ENCODE data around the gene GAL.

GAL gene

GRCh38 chr11:68665436-68665835 is 18.9 kb upstream of the GAL start:
- no peaks in the 10 kb centered on the region for H3K4me1 ChIP-seq (ENCODE audit: control insufficient read depth in 2 of 2, insufficient read depth in 1 of 2, low read depth in 1 of 2, low read length in 2 of 2)
- no CpG with 5 or more reads among the region's 16 CpGs for WGBS, 2 donors (ENCODE audit: extremely low coverage in 2 of 2, insufficient read length in 2 of 2, insufficient replicate concordance in 1 of 2)
- no peak for DNase-seq (ENCODE audit: low spot score)
- no peak overlapping the region for H3K18ac ChIP-seq (ENCODE audit: low read length)
- no peak overlapping the region for H2BK12ac ChIP-seq (ENCODE audit: low read length)
- no peak overlapping the region for H2AFZ ChIP-seq (ENCODE audit: low read length)
- peaks cover 0 to 3% (median 0%) of the 10 kb centered on the region in 3 experiments for H3K27me3 ChIP-seq (ENCODE audit: control insufficient read depth in 3 of 3, insufficient read depth in 3 of 3, low read depth in 1 of 3, low read length in 3 of 3)
- peaks cover 0 to 2% of the 10 kb centered on the region in 2 donors for H3K9me3 ChIP-seq (replicated peaks in 1 of 2; ENCODE audit: control insufficient read depth in 2 of 2, insufficient read depth in 1 of 2, low read depth in 1 of 2, low read length in 2 of 2)
- no peak overlapping the region for H4K8ac ChIP-seq (ENCODE audit: low read depth, low read length)
- no peak overlapping the region for H4K91ac ChIP-seq (ENCODE audit: low read depth, low read length, poor library complexity)
- H3K79me1 ChIP-seq (ENCODE audit: low read depth, low read length): no peaks in the 10 kb centered on the region
- H3K4me3 ChIP-seq (ENCODE audit: low read length in 2 of 2): no peak overlapping the region
- no peak overlapping the region for H2BK120ac ChIP-seq (ENCODE audit: low read depth, low read length)
- H3K14ac ChIP-seq (ENCODE audit: low read length): no peak overlapping the region
- no peak overlapping the region for H3K9ac ChIP-seq (ENCODE audit: low read depth, low read length, poor library complexity)
- H3K23ac ChIP-seq (ENCODE audit: low read depth, low read length, poor library complexity): no peak overlapping the region
- no peak overlapping the region for H3K4me2 ChIP-seq (ENCODE audit: insufficient read depth, low read length, poor library complexity, severe bottlenecking)
- no peak overlapping the region for H3K4ac ChIP-seq (ENCODE audit: low read length)
- H2BK15ac ChIP-seq (ENCODE audit: low read length): no peak overlapping the region
- H2AK5ac ChIP-seq (ENCODE audit: low read depth, low read length): no peak overlapping the region
- H3K27ac ChIP-seq (replicated peaks; ENCODE audit: low read length): no peak overlapping the region
- H3K36me3 ChIP-seq (replicated peaks in 1 of 2; ENCODE audit: control insufficient read depth in 2 of 2, insufficient read depth in 2 of 2, low read length in 2 of 2): no peaks in the 10 kb centered on the region
- H2BK5ac ChIP-seq (ENCODE audit: low read length): no peak overlapping the region

- no peak overlapping the region for H3K27ac ChIP-seq (replicated peaks; ENCODE audit: low read length)
- no peak overlapping the region for H2BK120ac ChIP-seq (ENCODE audit: low read depth, low read length)
- no peak overlapping the region for H2AFZ ChIP-seq (ENCODE audit: low read length)
- no peaks in the 10 kb centered on the region for H3K4me1 ChIP-seq (ENCODE audit: control insufficient read depth in 2 of 2, insufficient read depth in 1 of 2, low read depth in 1 of 2, low read length in 2 of 2)
- no peak overlapping the region for H3K18ac ChIP-seq (ENCODE audit: low read length)
- H3K9me3 ChIP-seq (replicated peaks in 1 of 2; ENCODE audit: control insufficient read depth in 2 of 2, insufficient read depth in 1 of 2, low read depth in 1 of 2, low read length in 2 of 2): peaks cover 0 to 2% of the 10 kb centered on the region in 2 donors
- no peaks in the 10 kb centered on the region for H3K36me3 ChIP-seq (replicated peaks in 1 of 2; ENCODE audit: control insufficient read depth in 2 of 2, insufficient read depth in 2 of 2, low read length in 2 of 2)
- no peak overlapping the region for H3K4me3 ChIP-seq (ENCODE audit: low read length in 2 of 2)
- no peak overlapping the region for H2BK15ac ChIP-seq (ENCODE audit: low read length)
- no peaks in the 10 kb centered on the region for H3K27me3 ChIP-seq (ENCODE audit: control insufficient read depth in 3 of 3, insufficient read depth in 3 of 3, low read depth in 1 of 3, low read length in 3 of 3)
- H4K91ac ChIP-seq (ENCODE audit: low read depth, low read length, poor library complexity): no peak overlapping the region
- H3K4ac ChIP-seq (ENCODE audit: low read length): no peak overlapping the region
- no peak overlapping the region for H2BK12ac ChIP-seq (ENCODE audit: low read length)
- no peak for DNase-seq (ENCODE audit: low spot score)
- no peak overlapping the region for H4K8ac ChIP-seq (ENCODE audit: low read depth, low read length)
- no peak overlapping the region for H3K4me2 ChIP-seq (ENCODE audit: insufficient read depth, low read length, poor library complexity, severe bottlenecking)
- H3K79me1 ChIP-seq (ENCODE audit: low read depth, low read length): no peaks in the 10 kb centered on the region
- H3K23ac ChIP-seq (ENCODE audit: low read depth, low read length, poor library complexity): no peak overlapping the region
- WGBS, 2 donors (ENCODE audit: extremely low coverage in 2 of 2, insufficient read length in 2 of 2, insufficient replicate concordance in 1 of 2): no CpG with 5 or more reads among the region's 15 CpGs
- no peak overlapping the region for H3K9ac ChIP-seq (ENCODE audit: low read depth, low read length, poor library complexity)
- H2AK5ac ChIP-seq (ENCODE audit: low read depth, low read length): no peak overlapping the region
- no peak overlapping the region for H3K14ac ChIP-seq (ENCODE audit: low read length)
- H2BK5ac ChIP-seq (ENCODE audit: low read length): no peak overlapping the region
These were observed 17.5 kb upstream of the GAL start for GRCh38 chr11:68666849-68667248.

DNA sequence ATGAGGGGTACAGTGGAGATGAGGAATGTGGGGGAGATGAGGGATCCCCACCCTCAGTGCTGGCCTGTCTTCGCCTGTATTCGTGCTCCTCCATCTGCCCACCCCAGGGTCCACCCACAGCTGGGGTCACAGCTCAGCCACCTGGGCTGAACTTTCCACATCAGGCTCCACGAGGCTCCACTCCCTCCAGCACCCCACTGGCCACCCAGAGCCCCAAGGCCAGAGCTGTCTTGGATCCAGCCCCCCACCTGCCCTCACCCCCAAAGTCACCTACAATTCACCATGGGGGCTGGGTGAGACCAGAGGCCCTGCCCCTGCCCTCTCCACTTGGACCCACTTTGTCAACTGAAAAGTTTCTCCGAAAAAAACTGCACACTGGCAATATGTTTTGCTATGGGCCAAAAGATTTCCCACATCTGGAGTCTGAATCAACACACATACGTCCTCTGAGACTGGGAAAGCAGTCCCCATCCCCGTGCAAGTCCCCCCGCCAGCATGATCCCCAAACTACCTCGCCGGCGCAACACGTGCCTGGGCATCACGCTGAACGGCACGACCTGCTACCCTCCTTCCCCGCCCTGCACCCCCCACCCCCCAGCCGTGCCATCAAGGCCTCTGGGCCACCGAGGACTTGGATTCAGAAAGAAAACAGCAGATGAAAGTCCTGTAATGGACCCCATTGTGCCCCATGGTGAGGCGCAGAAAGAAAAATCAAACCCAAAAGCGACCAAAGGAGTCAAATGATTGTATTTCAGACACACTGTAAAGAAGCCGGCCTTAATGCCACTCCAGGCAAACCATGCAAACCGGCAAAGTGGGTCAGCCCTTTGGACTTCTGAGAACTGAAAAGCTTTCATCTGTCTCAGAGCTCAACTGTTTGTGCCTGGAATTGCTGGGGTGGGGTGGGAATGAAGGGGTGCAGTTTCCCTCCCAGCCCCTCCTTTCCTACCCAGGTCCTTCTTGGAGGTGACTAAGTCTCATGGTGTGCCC is 16.5 kb upstream of the GAL start:
- H2BK12ac ChIP-seq (ENCODE audit: low read length): peak overlapping the region; percentile 58
- H2AFZ ChIP-seq (ENCODE audit: low read length): no peak overlapping the region
- H3K14ac ChIP-seq (ENCODE audit: low read length): peak overlapping the region; percentile 63
- H2BK15ac ChIP-seq (ENCODE audit: low read length): no peak overlapping the region
- H3K27ac ChIP-seq (replicated peaks; ENCODE audit: low read length): no peak overlapping the region
- no peaks in the 10 kb centered on the region for H3K9me3 ChIP-seq (replicated peaks in 1 of 2; ENCODE audit: control insufficient read depth in 2 of 2, insufficient read depth in 1 of 2, low read depth in 1 of 2, low read length in 2 of 2)
- H4K91ac ChIP-seq (ENCODE audit: low read depth, low read length, poor library complexity): no peak overlapping the region
- H3K4me2 ChIP-seq (ENCODE audit: insufficient read depth, low read length, poor library complexity, severe bottlenecking): no peak overlapping the region
- H3K4ac ChIP-seq (ENCODE audit: low read length): no peak overlapping the region
- WGBS, 2 donors (ENCODE audit: extremely low coverage in 2 of 2, insufficient read length in 2 of 2, insufficient replicate concordance in 1 of 2): no CpG with 5 or more reads among the region's 21 CpGs
- peak overlapping the region; percentile 17 for H3K18ac ChIP-seq (ENCODE audit: low read length)
- no peak overlapping the region for H2BK120ac ChIP-seq (ENCODE audit: low read depth, low read length)
- no peak for DNase-seq (ENCODE audit: low spot score)
- H3K9ac ChIP-seq (ENCODE audit: low read depth, low read length, poor library complexity): no peak overlapping the region
- H3K36me3 ChIP-seq (replicated peaks in 1 of 2; ENCODE audit: control insufficient read depth in 2 of 2, insufficient read depth in 2 of 2, low read length in 2 of 2): no peaks in the 10 kb centered on the region
- H3K23ac ChIP-seq (ENCODE audit: low read depth, low read length, poor library complexity): no peak overlapping the region
- H3K4me3 ChIP-seq (ENCODE audit: low read length in 2 of 2): no peak overlapping the region
- H3K4me1 ChIP-seq (ENCODE audit: control insufficient read depth in 2 of 2, insufficient read depth in 1 of 2, low read depth in 1 of 2, low read length in 2 of 2): no peaks in the 10 kb centered on the region
- no peaks in the 10 kb centered on the region for H3K79me1 ChIP-seq (ENCODE audit: low read depth, low read length)
- no peaks in the 10 kb centered on the region for H3K27me3 ChIP-seq (ENCODE audit: control insufficient read depth in 3 of 3, insufficient read depth in 3 of 3, low read depth in 1 of 3, low read length in 3 of 3)
- H4K8ac ChIP-seq (ENCODE audit: low read depth, low read length): no peak overlapping the region
- no peak overlapping the region for H2AK5ac ChIP-seq (ENCODE audit: low read depth, low read length)
- H2BK5ac ChIP-seq (ENCODE audit: low read length): no peak overlapping the region

- no peak for DNase-seq (ENCODE audit: low spot score)
- Histone ChIP-seq H4K91ac (ENCODE audit: low read depth, low read length, poor library complexity) (no peak overlapping the region), H3K4me3 (ENCODE audit: low read length in 2 of 2) (no peak overlapping the region), H2AFZ (ENCODE audit: low read length) (no peak overlapping the region), H3K27me3 (ENCODE audit: control insufficient read depth in 3 of 3, insufficient read depth in 3 of 3, low read depth in 1 of 3, low read length in 3 of 3) (no peaks in the 10 kb centered on the region), H2BK120ac (ENCODE audit: low read depth, low read length) (no peak overlapping the region), H3K18ac (ENCODE audit: low read length) (peak overlapping the region; percentile 27), H3K23ac (ENCODE audit: low read depth, low read length, poor library complexity) (no peak overlapping the region), H3K4me2 (ENCODE audit: insufficient read depth, low read length, poor library complexity, severe bottlenecking) (no peak overlapping the region), H2BK15ac (ENCODE audit: low read length) (no peak overlapping the region), H3K27ac (replicated peaks; ENCODE audit: low read length) (no peak overlapping the region), H2BK12ac (ENCODE audit: low read length) (no peak overlapping the region), H3K9ac (ENCODE audit: low read depth, low read length, poor library complexity) (no peak overlapping the region), H3K4ac (ENCODE audit: low read length) (no peak overlapping the region), H3K14ac (ENCODE audit: low read length) (no peak overlapping the region), H3K9me3 (replicated peaks in 1 of 2; ENCODE audit: control insufficient read depth in 2 of 2, insufficient read depth in 1 of 2, low read depth in 1 of 2, low read length in 2 of 2) (no peaks in the 10 kb centered on the region), H2BK5ac (ENCODE audit: low read length) (no peak overlapping the region), H4K8ac (ENCODE audit: low read depth, low read length) (no peak overlapping the region), H2AK5ac (ENCODE audit: low read depth, low read length) (no peak overlapping the region), H3K4me1 (ENCODE audit: control insufficient read depth in 2 of 2, insufficient read depth in 1 of 2, low read depth in 1 of 2, low read length in 2 of 2) (no peaks in the 10 kb centered on the region), H3K36me3 (replicated peaks in 1 of 2; ENCODE audit: control insufficient read depth in 2 of 2, insufficient read depth in 2 of 2, low read length in 2 of 2) (no peaks in the 10 kb centered on the region), H3K79me1 (ENCODE audit: low read depth, low read length) (no peaks in the 10 kb centered on the region)
- WGBS, 2 donors (ENCODE audit: extremely low coverage in 2 of 2, insufficient read length in 2 of 2, insufficient replicate concordance in 1 of 2): no CpG with 5 or more reads among the region's 27 CpGs
These were observed 14.8 kb upstream of the GAL start for GRCh38 chr11:68669301-68670090.
